Calu3 (cell line): Measurements from ENCODE around the gene ANGPTL2. TPM values are rescaled to one million over a fixed set of nuclear protein-coding genes. Genes with fewer than 3 reads are reported as not detected.

Experiments
- BruUV-seq: library from RNA; stranded (reverse); fragments of 400-500 nt; replicated peaks from 2 replicates; lab custom pipeline; 2021; lab: Mats Ljungman, UMichigan
- CTCF ChIA-PET: fragments of 300-600 bp; sonication (Branson Sonifier 250); formaldehyde crosslinking; loops from one replicate; lab custom pipeline; 2022; ENCODE audit warnings: antibody characterized with exemption; lab: Charles Lee
- DNase-seq: peaks from one replicate; pipeline ENCODE4 v3.0.0; 2022
- H3K27ac Mint-ChIP-seq: one replicate; pipeline ENCODE4 v1.8.0; 2022; ENCODE audit warnings: mixed read lengths; ENCODE audit not compliant: unreplicated experiment
- H3K27me3 Mint-ChIP-seq: one replicate; pipeline ENCODE4 v1.8.0; 2022; ENCODE audit warnings: mixed read lengths; ENCODE audit not compliant: unreplicated experiment
- H3K36me3 Mint-ChIP-seq: one replicate; pipeline ENCODE4 v1.8.0; 2022; ENCODE audit warnings: mild to moderate bottlenecking, moderate library complexity, mixed read lengths; ENCODE audit not compliant: insufficient read depth, unreplicated experiment
- H3K4me1 Mint-ChIP-seq: one replicate; pipeline ENCODE4 v1.8.0; 2022; ENCODE audit warnings: mild to moderate bottlenecking, low read depth, mixed read lengths; ENCODE audit not compliant: unreplicated experiment
- H3K4me3 Mint-ChIP-seq: one replicate; pipeline ENCODE4 v1.8.0; 2022; ENCODE audit warnings: mild to moderate bottlenecking, low read depth, moderate library complexity, mixed read lengths; ENCODE audit not compliant: unreplicated experiment
- H3K9me3 Mint-ChIP-seq: one replicate; pipeline ENCODE4 v1.8.0; 2022; ENCODE audit warnings: low read depth, mixed read lengths; ENCODE audit not compliant: unreplicated experiment
- intact Hi-C: fragments of 100-400 bp; cut with micrococcal nuclease; formaldehyde crosslinking; loops from one replicate; pipeline ENCODE4 v1.10.0; 2022; ENCODE audit not compliant: unreplicated experiment
- total RNA-seq: library from RNA; stranded (reverse); gene quantifications from 2 replicates; pipeline ENCODE4 v1.2.3, GENCODE V29; 2022
- TF ChIP-seq, protein P1 (sequence below): fragments of 200-600 bp; IDR thresholded peaks from one replicate; pipeline ENCODE4 v1.8.0; 2022; ENCODE audit warnings: antibody characterized with exemption; ENCODE audit not compliant: unreplicated experiment

ANGPTL2 gene
- total RNA-seq, 1 experiment from 2014 or later: not detected

DNA sequence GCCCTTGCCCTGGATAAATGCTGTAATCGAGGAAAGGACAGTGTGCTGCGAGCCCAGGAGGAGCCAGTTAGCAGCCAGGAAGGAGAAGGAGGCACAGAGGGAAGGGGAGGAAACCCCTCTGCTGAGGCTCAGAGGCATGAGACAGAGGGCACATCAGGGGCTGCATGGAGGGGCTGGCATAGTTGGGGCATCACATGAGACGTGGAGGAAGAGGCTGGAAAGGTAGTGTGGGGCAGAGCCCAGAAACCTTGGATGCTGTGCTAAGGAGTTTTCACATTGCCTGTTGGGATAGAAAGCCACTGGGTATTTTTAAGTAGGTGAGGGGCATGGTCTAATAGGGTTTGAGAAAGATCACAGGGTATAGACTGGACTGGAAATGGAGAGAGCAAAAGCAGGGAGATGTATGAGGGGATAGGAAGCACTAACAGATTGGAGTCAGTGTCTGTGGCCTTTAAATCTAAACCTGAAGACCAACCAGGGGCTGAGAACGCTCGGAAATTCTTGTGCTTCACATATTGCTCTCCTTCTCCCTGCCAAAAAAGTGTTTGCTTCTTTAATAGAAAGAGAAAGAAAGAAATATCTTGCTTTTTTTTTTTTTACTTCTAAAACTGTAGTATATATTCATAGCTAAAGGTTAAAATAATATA is 33.0 kb upstream of the ANGPTL2 start:
- CTCF ChIA-PET: no interaction called here
- DNase-seq: no peak
- TF ChIP-seq, protein P1, sequence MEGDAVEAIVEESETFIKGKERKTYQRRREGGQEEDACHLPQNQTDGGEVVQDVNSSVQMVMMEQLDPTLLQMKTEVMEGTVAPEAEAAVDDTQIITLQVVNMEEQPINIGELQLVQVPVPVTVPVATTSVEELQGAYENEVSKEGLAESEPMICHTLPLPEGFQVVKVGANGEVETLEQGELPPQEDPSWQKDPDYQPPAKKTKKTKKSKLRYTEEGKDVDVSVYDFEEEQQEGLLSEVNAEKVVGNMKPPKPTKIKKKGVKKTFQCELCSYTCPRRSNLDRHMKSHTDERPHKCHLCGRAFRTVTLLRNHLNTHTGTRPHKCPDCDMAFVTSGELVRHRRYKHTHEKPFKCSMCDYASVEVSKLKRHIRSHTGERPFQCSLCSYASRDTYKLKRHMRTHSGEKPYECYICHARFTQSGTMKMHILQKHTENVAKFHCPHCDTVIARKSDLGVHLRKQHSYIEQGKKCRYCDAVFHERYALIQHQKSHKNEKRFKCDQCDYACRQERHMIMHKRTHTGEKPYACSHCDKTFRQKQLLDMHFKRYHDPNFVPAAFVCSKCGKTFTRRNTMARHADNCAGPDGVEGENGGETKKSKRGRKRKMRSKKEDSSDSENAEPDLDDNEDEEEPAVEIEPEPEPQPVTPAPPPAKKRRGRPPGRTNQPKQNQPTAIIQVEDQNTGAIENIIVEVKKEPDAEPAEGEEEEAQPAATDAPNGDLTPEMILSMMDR: no peak
- Mint-ChIP-seq H3K4me3 (no peak overlapping the region), H3K4me1 (no peaks in the 10 kb centered on the region), H3K27me3 (peaks cover 27% of the 10 kb centered on the region), H3K27ac (no peak overlapping the region), H3K36me3 (no peaks in the 10 kb centered on the region), H3K9me3 (no peaks in the 10 kb centered on the region)
- no TSS peak for BruUV-seq
- intact Hi-C loops: no loop called here

DNA sequence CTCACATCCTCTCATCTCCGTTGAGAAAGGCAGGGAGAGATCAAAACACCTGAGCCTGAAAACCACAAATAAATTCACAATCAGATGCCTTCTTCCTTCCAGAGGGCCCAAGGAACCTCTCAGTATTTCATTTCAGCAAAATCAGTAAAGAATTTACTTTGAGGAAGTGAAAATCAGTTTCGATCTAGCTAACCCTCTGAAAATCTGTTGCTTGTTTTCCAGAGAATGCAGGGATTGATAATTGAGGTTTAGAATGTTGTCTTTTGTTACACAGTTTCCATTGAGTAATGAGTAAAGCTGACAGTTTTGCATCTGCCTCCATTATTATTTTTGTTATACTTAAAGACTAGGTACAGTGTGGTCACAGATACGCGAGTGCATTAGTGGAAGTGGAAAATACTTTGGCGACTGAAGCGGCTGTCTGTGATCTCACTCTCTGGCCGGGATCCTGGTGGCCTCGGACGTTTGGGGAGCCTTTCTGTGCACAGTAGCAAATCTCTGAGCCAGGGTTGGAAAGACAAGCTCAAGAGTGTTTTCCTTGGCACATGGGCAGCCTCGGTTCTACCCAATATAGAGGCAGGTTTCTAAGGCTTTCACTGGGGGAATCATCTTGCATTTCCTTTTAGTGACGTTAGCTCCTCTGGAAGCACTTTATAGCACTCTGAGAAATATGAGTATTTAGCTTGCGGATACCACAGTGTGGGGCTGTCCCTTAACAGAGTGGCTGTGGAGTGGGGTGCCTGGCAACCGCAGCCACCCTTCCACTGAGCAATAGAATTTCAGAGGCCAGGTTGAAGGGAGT is 32.2 kb upstream of the ANGPTL2 start:
- CTCF ChIA-PET: no interaction called here
- Mint-ChIP-seq H3K4me1 (no peaks in the 10 kb centered on the region), H3K4me3 (no peak overlapping the region), H3K9me3 (no peaks in the 10 kb centered on the region), H3K27me3 (peaks cover 27% of the 10 kb centered on the region), H3K36me3 (no peaks in the 10 kb centered on the region), H3K27ac (no peak overlapping the region)
- TF ChIP-seq, protein P1: no peak
- intact Hi-C loops: no loop called here
- no peak for DNase-seq
- no TSS peak for BruUV-seq

DNA sequence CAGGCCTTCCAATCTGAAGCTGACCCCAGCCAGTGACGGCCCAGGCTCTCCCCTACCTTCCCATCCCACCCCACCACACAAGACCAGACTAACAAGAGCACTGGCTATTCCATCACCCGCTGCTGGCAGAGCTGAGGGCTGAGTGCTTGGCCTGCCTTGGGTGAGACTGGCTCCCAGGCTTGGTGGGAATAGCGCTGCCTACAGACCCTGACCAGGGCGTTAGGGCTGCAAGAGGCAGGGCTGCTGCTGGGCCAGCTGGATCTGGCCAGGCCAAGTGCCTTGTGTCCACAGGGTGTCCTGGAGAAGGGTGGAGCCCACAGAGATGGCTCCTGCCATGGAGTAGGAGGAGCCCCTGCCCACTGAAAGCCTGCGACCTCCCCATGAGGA is 31.6 kb upstream of the ANGPTL2 start:
- intact Hi-C loops: no loop called here
- Mint-ChIP-seq H3K4me1 (no peaks in the 10 kb centered on the region), H3K4me3 (no peak overlapping the region), H3K27me3 (peaks cover 27% of the 10 kb centered on the region), H3K27ac (no peak overlapping the region), H3K9me3 (no peaks in the 10 kb centered on the region), H3K36me3 (no peaks in the 10 kb centered on the region)
- BruUV-seq: no TSS peak
- CTCF ChIA-PET: no interaction called here
- TF ChIP-seq, protein P1: no peak
- DNase-seq: no peak

DNA sequence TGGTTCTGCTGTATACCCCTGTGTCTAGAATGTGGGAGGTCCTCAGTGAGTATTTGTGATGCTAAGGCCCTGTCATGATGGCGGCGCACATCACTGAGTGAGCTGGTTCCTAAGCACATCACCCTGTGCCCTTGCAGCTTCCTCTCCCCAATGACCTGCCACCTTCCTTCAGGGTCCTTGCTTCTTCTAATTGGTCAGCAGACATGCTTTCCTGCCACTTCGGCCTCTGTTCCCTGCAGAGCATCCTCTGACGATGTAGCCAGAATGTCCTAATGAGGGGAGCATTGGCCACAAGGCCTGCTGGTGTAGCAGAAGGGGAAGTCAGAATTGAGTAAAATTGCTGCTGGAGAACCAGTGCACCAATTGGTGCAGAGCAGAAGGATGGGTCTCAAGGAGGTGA is 31.1 kb upstream of the ANGPTL2 start:
- no peaks in the 10 kb centered on the region for H3K36me3 Mint-ChIP-seq
- H3K4me3 Mint-ChIP-seq: no peak overlapping the region
- H3K9me3 Mint-ChIP-seq: no peaks in the 10 kb centered on the region
- no peak overlapping the region for H3K27ac Mint-ChIP-seq
- intact Hi-C loops: no loop called here
- H3K4me1 Mint-ChIP-seq: no peaks in the 10 kb centered on the region
- H3K27me3 Mint-ChIP-seq: peaks cover 27% of the 10 kb centered on the region
- no peak for DNase-seq
- BruUV-seq: no TSS peak
- CTCF ChIA-PET: no interaction called here
- TF ChIP-seq, protein P1: no peak
